ENCODE results near the gene KLHDC8A.

GRCh38 chr1:205294934-205295333, 61.8 kb downstream of the KLHDC8A start:
- TF ChIP-seq, protein P1, sequence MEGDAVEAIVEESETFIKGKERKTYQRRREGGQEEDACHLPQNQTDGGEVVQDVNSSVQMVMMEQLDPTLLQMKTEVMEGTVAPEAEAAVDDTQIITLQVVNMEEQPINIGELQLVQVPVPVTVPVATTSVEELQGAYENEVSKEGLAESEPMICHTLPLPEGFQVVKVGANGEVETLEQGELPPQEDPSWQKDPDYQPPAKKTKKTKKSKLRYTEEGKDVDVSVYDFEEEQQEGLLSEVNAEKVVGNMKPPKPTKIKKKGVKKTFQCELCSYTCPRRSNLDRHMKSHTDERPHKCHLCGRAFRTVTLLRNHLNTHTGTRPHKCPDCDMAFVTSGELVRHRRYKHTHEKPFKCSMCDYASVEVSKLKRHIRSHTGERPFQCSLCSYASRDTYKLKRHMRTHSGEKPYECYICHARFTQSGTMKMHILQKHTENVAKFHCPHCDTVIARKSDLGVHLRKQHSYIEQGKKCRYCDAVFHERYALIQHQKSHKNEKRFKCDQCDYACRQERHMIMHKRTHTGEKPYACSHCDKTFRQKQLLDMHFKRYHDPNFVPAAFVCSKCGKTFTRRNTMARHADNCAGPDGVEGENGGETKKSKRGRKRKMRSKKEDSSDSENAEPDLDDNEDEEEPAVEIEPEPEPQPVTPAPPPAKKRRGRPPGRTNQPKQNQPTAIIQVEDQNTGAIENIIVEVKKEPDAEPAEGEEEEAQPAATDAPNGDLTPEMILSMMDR (IDR thresholded peaks at IDR 0.05): no peak
- no peak for TF ChIP-seq POLR2A (IDR thresholded peaks at IDR 0.05)
